Hindlimb muscle (tissue), 1 donor: ENCODE data around the gene KCNG2. TPM values are rescaled to one million over a fixed set of nuclear protein-coding genes. Genes with fewer than 3 reads are reported as not detected.
A peak's percentile ranks its signal among the peaks of the same experiment; 100 is the strongest.

Experiments
- DNase-seq: peaks from one replicate; pipeline ENCODE4 v3.0.0-alpha.2; 2013
- polyA plus RNA-seq: library from polyadenylated mRNA; unstranded; fragments of 120-200 nt; gene quantifications from one replicate; pipeline ENCODE4 v1.2.1, GENCODE V29; 2013; ENCODE audit not compliant: insufficient read length

KCNG2 gene
- polyA plus RNA-seq, 1 donor = 0.86 TPM

GRCh38 chr18:79785831-79786230, 11.9 kb upstream of the KCNG2 start:
- no peak for DNase-seq

- no peak for DNase-seq
Measured at GRCh38 chr18:79786304-79786703, 11.4 kb upstream of the KCNG2 start.

- no peak for DNase-seq
Measured at GRCh38 chr18:79786786-79787526, 10.8 kb upstream of the KCNG2 start.

GRCh38 chr18:79787527-79787864, 10.2 kb upstream of the KCNG2 start:
- no peak for DNase-seq

GRCh38 chr18:79787865-79788733, 9.6 kb upstream of the KCNG2 start:
- no peak for DNase-seq

- no peak for DNase-seq
Measured at GRCh38 chr18:79788734-79789085, 9.0 kb upstream of the KCNG2 start.

- DNase-seq = no peak
Measured at GRCh38 chr18:79789091-79789891, 8.4 kb upstream of the KCNG2 start.

GRCh38 chr18:79789901-79790890, 7.5 kb upstream of the KCNG2 start:
- no peak for DNase-seq

- DNase-seq = no peak
Measured at GRCh38 chr18:79790996-79791972, 6.5 kb upstream of the KCNG2 start.

GRCh38 chr18:79792096-79792987, 5.4 kb upstream of the KCNG2 start:
- no peak for DNase-seq

GRCh38 chr18:79792988-79793355, 4.8 kb upstream of the KCNG2 start:
- no peak for DNase-seq

- no peak for DNase-seq
Measured at GRCh38 chr18:79794846-79795245, 2.9 kb upstream of the KCNG2 start.

GRCh38 chr18:79795446-79795845, 2.3 kb upstream of the KCNG2 start:
- DNase-seq = no peak

GRCh38 chr18:79796016-79796415, 1.7 kb upstream of the KCNG2 start:
- no peak for DNase-seq

GRCh38 chr18:79796531-79797405, 970 bp upstream of the KCNG2 start:
- DNase-seq = peak; percentile 77

- no peak for DNase-seq
Measured at GRCh38 chr18:79798346-79798998, 734 bp downstream of the KCNG2 start.

GRCh38 chr18:79798999-79799370, 1.2 kb downstream of the KCNG2 start:
- no peak for DNase-seq
